WTC11 (cell line): Measurements from ENCODE around the gene RABEPK. TPM values are rescaled to one million over a fixed set of nuclear protein-coding genes. Genes with fewer than 3 reads are reported as not detected.
A peak's percentile ranks its signal among the peaks of the same experiment; 100 is the strongest.

Source experiments
- ATAC-seq: fragments of 200-7000 bp; cut with Tn5 transposase; 2 replicates; pipeline ENCODE4 v1.10.0; 2021; ENCODE audit warnings: mild to moderate bottlenecking, moderate library complexity
- CTCF ChIA-PET: fragments of 300-600 bp; sonication (Branson Sonifier 250); formaldehyde crosslinking; loops from one replicate; lab custom pipeline; 2021; ENCODE audit warnings: antibody characterized with exemption; lab: Charles Lee
- POLR2A ChIA-PET: fragments of 350-600 bp; sonication (Branson Sonifier 250); formaldehyde crosslinking; loops from one replicate; lab custom pipeline; 2021; ENCODE audit warnings: antibody characterized with exemption; lab: Charles Lee
- DNase-seq: peaks from one replicate; pipeline ENCODE4 v3.0.0; 2021; ENCODE audit warnings: low spot score
- H3K27ac Mint-ChIP-seq: 2 replicates; pipeline ENCODE4 v1.8.0; 2021; ENCODE audit warnings: mixed read lengths
- H3K27me3 Mint-ChIP-seq: 2 replicates; pipeline ENCODE4 v1.8.0; 2021; ENCODE audit warnings: low read depth, mild to moderate bottlenecking, moderate library complexity, mixed read lengths
- H3K36me3 Mint-ChIP-seq: 2 replicates; pipeline ENCODE4 v1.8.0; 2021; ENCODE audit warnings: mixed read lengths
- H3K4me1 Mint-ChIP-seq: 2 replicates; pipeline ENCODE4 v1.8.0; 2022; ENCODE audit warnings: mixed read lengths
- H3K4me3 Mint-ChIP-seq: 2 replicates; pipeline ENCODE4 v1.8.0; 2021; ENCODE audit warnings: mild to moderate bottlenecking, moderate library complexity, mixed read lengths
- H3K9me3 Mint-ChIP-seq: 2 replicates; pipeline ENCODE4 v1.8.0; 2021; ENCODE audit warnings: mixed read lengths
- AR ChIP-seq: fragments of 250-450 bp; sonication (Bioruptor Pico); IDR thresholded peaks from 2 replicates; pipeline ENCODE4 v1.9.0; 2021; ENCODE audit warnings: mild to moderate bottlenecking
- CBFB ChIP-seq: sonication (generic); formaldehyde crosslinking; IDR thresholded peaks from 2 replicates; pipeline ENCODE4 v1.8.1; 2022; ENCODE audit warnings: mild to moderate bottlenecking, low read depth, missing genetic modification reagents
- CREM ChIP-seq: sonication (generic); formaldehyde crosslinking; IDR thresholded peaks from 2 replicates; pipeline ENCODE4 v1.8.1; 2022; ENCODE audit warnings: mild to moderate bottlenecking, missing genetic modification reagents, moderate library complexity
- FOXJ3 ChIP-seq: sonication (generic); formaldehyde crosslinking; IDR thresholded peaks from 2 replicates; pipeline ENCODE4 v1.9.0; 2021; ENCODE audit warnings: missing genetic modification reagents, mild to moderate bottlenecking, borderline replicate concordance
- HMGA2 ChIP-seq: fragments of 250-450 bp; sonication (Bioruptor Pico); IDR thresholded peaks from 2 replicates; pipeline ENCODE4 v1.4.0; 2021; ENCODE audit warnings: mild to moderate bottlenecking, moderate library complexity
- MXD4 ChIP-seq: fragments of 250-450 bp; sonication (Bioruptor Pico); IDR thresholded peaks from 2 replicates; pipeline ENCODE4 v1.8.0; 2021; ENCODE audit warnings: mild to moderate bottlenecking, moderate library complexity, borderline replicate concordance
- NFE2L1 ChIP-seq: sonication (generic); formaldehyde crosslinking; IDR thresholded peaks from 2 replicates; pipeline ENCODE4 v1.8.1; 2023; ENCODE audit warnings: missing genetic modification reagents
- SMAD3 ChIP-seq: sonication (generic); formaldehyde crosslinking; IDR thresholded peaks from 2 replicates; pipeline ENCODE4 v1.8.0; 2022; ENCODE audit warnings: missing genetic modification reagents, mild to moderate bottlenecking, borderline replicate concordance
- TEAD4 ChIP-seq: sonication (generic); formaldehyde crosslinking; IDR thresholded peaks from 2 replicates; pipeline ENCODE4 v1.8.0; 2022; ENCODE audit warnings: mild to moderate bottlenecking, missing genetic modification reagents
- TP53 ChIP-seq: sonication (generic); formaldehyde crosslinking; IDR thresholded peaks from 2 replicates; pipeline ENCODE4 v1.8.1; 2023; ENCODE audit warnings: mild to moderate bottlenecking, missing genetic modification reagents
- ZBTB21 ChIP-seq: sonication (generic); formaldehyde crosslinking; IDR thresholded peaks from 2 replicates; pipeline ENCODE4 v1.8.1; 2023; ENCODE audit warnings: mild to moderate bottlenecking, missing genetic modification reagents, borderline replicate concordance
- ZNF281 ChIP-seq: sonication (generic); formaldehyde crosslinking; IDR thresholded peaks from 2 replicates; pipeline ENCODE4 v1.8.0; 2023; ENCODE audit warnings: mild to moderate bottlenecking, missing genetic modification reagents
- ZNF396 ChIP-seq: fragments of 250-450 bp; sonication (Bioruptor Pico); IDR thresholded peaks from 2 replicates; pipeline ENCODE4 v1.8.0; 2021; ENCODE audit warnings: mild to moderate bottlenecking, moderate library complexity, borderline replicate concordance
- ZNF416 ChIP-seq: fragments of 250-450 bp; sonication (Bioruptor Pico); IDR thresholded peaks from 2 replicates; pipeline ENCODE4 v1.9.0; 2021; ENCODE audit warnings: mild to moderate bottlenecking, inconsistent platforms
- ZNF423 ChIP-seq: fragments of 250-450 bp; sonication (Bioruptor Pico); IDR thresholded peaks from 2 replicates; pipeline ENCODE4 v2.1.2; 2022; ENCODE audit warnings: mild to moderate bottlenecking, moderate library complexity
- ZNF425 ChIP-seq: fragments of 250-450 bp; sonication (Bioruptor Pico); conservative IDR thresholded peaks from 2 replicates; pipeline ENCODE4 v1.9.0; 2021; ENCODE audit warnings: mild to moderate bottlenecking
- total RNA-seq: library from RNA; stranded (reverse); gene quantifications from 3 replicates; pipeline ENCODE4 v1.2.3, GENCODE V29; 2021
- TF ChIP-seq, protein P1 (sequence below): sonication (generic); formaldehyde crosslinking; IDR thresholded peaks from 2 replicates; pipeline ENCODE4 v1.8.1; 2023; ENCODE audit warnings: mild to moderate bottlenecking, moderate library complexity, missing genetic modification reagents
- TF ChIP-seq, protein P2 (sequence below): fragments of 250-450 bp; sonication (Bioruptor Pico); IDR thresholded peaks from 2 replicates; pipeline ENCODE4 v2.1.2; 2022; ENCODE audit warnings: mild to moderate bottlenecking, moderate library complexity
- TF ChIP-seq, protein P3 (sequence below): sonication (generic); formaldehyde crosslinking; IDR thresholded peaks from 2 replicates; pipeline ENCODE4 v1.8.1; 2023; ENCODE audit warnings: mild to moderate bottlenecking, missing genetic modification reagents, moderate library complexity

The RABEPK gene
- total RNA-seq, 1 experiment from 2014 or later = 25.5 TPM

DNA sequence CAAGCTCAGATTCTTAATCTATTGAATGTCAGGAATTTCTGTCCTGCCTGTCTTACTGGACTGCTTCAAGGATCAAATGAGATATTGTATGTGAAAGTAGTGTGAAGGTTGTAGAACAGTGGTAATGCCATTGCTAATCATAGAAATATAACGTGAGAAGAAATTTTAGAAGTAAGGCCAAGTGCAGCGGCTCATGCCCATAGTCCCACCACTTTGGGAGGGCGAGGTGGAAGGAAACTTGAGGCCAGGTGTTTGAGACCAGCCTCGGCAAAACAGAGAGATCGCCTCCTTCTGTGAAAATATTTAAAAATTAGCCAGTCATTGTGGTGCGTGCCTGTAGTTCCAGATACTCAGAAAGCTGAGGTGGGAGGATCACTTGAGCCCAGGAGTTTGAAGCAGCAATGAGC lies 45.9 kb downstream of the RABEPK start (continued):
- TF ChIP-seq, protein P1, sequence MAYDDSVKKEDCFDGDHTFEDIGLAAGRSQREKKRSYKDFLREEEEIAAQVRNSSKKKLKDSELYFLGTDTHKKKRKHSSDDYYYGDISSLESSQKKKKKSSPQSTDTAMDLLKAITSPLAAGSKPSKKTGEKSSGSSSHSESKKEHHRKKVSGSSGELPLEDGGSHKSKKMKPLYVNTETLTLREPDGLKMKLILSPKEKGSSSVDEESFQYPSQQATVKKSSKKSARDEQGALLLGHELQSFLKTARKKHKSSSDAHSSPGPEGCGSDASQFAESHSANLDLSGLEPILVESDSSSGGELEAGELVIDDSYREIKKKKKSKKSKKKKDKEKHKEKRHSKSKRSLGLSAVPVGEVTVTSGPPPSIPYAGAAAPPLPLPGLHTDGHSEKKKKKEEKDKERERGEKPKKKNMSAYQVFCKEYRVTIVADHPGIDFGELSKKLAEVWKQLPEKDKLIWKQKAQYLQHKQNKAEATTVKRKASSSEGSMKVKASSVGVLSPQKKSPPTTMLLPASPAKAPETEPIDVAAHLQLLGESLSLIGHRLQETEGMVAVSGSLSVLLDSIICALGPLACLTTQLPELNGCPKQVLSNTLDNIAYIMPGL (CRISPR knock-in tag) = no peak

DNA sequence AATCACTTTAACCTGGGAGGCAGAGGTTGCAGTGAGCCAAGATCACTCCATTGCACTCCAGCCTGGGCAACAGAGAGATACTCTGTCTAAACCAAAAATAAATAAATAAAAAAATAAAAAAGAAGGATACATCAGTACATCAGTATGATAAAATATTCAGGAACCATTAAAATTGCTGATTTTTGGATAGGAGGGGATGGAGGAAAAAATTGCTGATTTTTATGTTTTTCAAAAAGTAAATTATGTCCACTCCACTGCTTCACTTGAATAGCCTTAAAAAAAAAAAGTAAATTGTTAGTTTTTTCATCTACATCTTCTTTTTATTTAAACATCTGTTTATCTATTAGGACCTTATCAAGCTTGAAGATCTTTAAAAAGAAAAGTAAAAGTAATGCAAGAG lies 53.9 kb downstream of the RABEPK start:
- TF ChIP-seq CBFB (CRISPR knock-in tag) (no peak), ZBTB21 (CRISPR knock-in tag) (no peak), AR (CRISPR knock-in tag) (no peak), ZNF423 (CRISPR knock-in tag) (no peak), MXD4 (CRISPR knock-in tag) (no peak)
- TF ChIP-seq, protein P2, sequence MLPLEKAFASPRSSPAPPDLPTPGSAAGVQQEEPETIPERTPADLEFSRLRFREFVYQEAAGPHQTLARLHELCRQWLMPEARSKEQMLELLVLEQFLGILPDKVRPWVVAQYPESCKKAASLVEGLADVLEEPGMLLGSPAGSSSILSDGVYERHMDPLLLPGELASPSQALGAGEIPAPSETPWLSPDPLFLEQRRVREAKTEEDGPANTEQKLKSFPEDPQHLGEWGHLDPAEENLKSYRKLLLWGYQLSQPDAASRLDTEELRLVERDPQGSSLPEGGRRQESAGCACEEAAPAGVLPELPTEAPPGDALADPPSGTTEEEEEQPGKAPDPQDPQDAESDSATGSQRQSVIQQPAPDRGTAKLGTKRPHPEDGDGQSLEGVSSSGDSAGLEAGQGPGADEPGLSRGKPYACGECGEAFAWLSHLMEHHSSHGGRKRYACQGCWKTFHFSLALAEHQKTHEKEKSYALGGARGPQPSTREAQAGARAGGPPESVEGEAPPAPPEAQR = no peak
- no peak overlapping the region for H3K27ac Mint-ChIP-seq
- H3K4me3 Mint-ChIP-seq = no peak overlapping the region
- H3K9me3 Mint-ChIP-seq = no peaks in the 10 kb centered on the region
- no peaks in the 10 kb centered on the region for H3K4me1 Mint-ChIP-seq
- ChIA-PET POLR2A (no interaction called here), CTCF (no interaction called here)
- no peak for ATAC-seq
- no peak for DNase-seq
- H3K36me3 Mint-ChIP-seq = no peaks in the 10 kb centered on the region
- no peaks in the 10 kb centered on the region for H3K27me3 Mint-ChIP-seq

- Mint-ChIP-seq H3K27ac (no peak overlapping the region), H3K27me3 (no peaks in the 10 kb centered on the region), H3K9me3 (peaks cover 3% of the 10 kb centered on the region; the same call in 1 of the 2 replicates), H3K4me1 (peaks cover 2% of the 10 kb centered on the region; the same call in 1 of the 2 replicates), H3K36me3 (no peaks in the 10 kb centered on the region), H3K4me3 (no peak overlapping the region)
- DNase-seq (peak; percentile 32), ATAC-seq (peak; percentile 76)
- CTCF ChIA-PET = interaction anchor here (0.5 to 2.1 kb wide), 19 partner anchors 12 to 1148 kb away, joined by 3 to 46 read pairs (median 4); partner anchors contain the start of gene HSPA5
- TF ChIP-seq TP53 (CRISPR knock-in tag) = no peak
- no peak for TF ChIP-seq ZNF425 (CRISPR knock-in tag)
- no peak for TF ChIP-seq ZNF396 (CRISPR knock-in tag)
- no peak for TF ChIP-seq TEAD4
- TF ChIP-seq ZNF416 (CRISPR knock-in tag) = no peak
- no peak for TF ChIP-seq NFE2L1 (CRISPR knock-in tag)
- TF ChIP-seq, protein P3, sequence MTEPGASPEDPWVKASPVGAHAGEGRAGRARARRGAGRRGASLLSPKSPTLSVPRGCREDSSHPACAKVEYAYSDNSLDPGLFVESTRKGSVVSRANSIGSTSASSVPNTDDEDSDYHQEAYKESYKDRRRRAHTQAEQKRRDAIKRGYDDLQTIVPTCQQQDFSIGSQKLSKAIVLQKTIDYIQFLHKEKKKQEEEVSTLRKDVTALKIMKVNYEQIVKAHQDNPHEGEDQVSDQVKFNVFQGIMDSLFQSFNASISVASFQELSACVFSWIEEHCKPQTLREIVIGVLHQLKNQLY (CRISPR knock-in tag) = no peak
- TF ChIP-seq ZNF423 (CRISPR knock-in tag) = no peak
- TF ChIP-seq MXD4 (CRISPR knock-in tag) = no peak
- no peak for TF ChIP-seq SMAD3
- TF ChIP-seq HMGA2 = no peak
- TF ChIP-seq FOXJ3 (CRISPR knock-in tag) = no peak
- no peak for TF ChIP-seq ZNF281 (CRISPR knock-in tag)
- TF ChIP-seq CREM (CRISPR knock-in tag) = no peak
- POLR2A ChIA-PET = interaction anchor here (0.6 to 1.9 kb wide), 2 partner anchors 15 to 64 kb away, joined by 9 to 13 read pairs; partner anchors contain the start of gene HSPA5
These were observed 55.5 kb downstream of the RABEPK start for GRCh38 chr9:125255781-125256391.
